ENCODE data around the gene CNOT6L.

CNOT6L gene

DNA sequence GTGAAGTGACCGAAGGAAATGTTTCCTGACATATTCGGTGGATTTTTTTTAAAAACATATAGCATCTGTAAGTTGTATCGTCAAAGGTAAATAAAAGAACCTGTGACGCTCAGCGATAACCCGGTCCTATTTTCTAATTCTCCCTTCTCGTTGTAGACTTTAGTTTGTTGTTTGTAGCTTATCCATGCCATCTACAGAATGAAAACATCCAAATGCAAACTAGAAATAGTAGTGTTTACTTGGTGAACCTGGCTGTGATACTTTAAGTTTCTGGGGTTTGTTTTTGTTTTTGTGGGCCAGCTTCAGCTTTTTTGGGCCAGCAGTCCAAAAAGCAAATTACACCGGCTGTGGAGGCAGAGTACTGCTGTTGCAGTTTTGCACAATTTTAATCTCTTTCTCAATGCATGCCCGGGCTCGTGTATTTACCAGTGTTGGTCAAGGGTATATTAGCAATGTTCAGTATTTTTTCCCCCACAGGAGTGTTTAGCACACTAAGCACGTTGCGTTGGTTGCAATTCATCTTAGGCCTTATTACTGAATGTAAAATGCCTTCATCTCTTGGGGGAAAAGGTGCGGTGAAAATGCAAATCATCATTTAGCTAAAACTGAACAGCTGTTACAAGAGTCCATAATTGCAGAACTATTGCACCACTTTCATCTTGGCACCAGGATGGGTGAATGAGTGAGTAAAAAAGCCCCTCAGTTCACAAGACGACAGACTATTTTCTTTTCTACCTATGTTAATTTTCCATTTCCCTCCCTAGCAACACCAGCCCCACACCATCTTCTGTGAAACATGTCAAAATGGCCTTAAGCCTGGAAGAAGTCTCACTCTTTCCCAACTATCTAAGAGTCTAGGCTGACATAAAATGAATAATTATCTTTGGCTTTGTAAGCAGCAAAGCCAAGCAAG, 1.7 kb upstream of the CNOT6L start:
- DNase-seq (ENCODE audit: low read depth in 2 of 2), result no peak

DNA sequence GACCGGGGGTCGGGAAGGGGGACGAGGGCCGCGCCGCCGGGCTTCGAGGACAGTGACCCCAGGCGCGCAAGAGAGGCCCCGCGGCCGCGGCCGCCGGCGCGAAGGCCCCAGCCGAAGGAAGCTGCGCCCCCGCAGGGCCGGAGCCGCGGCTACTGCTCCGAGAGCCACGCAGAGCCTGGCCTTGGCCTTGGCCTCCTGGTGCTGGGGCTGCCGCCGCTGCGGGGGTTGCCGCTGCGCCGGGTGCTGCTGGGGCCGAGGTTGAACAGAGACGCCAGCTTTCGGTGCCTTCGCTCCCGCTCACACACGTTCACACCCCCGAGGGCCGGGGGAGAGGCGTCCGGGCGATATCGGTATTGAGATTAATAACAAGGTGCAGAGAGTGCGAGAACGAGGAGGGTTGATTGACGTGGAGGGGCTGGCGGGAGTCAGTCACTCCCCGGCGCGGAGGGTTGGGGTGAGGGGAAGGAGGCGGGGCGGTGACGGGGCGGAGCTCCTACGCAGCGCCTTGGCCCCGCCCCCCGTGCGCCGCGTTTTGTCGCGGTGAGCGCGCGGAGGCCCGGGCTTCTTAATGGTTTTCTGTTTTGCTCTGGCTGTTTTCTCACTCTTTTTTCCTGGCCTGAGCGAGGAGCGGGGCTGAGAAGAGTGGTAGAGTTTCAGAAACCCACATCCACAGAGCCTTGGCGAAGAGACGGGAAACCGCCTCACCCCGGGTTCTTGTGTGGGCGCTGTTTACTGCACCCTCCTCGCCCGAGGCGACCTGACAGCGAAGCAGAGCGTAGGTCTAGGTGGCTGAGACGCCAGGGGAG, 878 bp upstream of the CNOT6L start:
- peak; percentile 52 for DNase-seq (ENCODE audit: low read depth in 2 of 2)

DNA sequence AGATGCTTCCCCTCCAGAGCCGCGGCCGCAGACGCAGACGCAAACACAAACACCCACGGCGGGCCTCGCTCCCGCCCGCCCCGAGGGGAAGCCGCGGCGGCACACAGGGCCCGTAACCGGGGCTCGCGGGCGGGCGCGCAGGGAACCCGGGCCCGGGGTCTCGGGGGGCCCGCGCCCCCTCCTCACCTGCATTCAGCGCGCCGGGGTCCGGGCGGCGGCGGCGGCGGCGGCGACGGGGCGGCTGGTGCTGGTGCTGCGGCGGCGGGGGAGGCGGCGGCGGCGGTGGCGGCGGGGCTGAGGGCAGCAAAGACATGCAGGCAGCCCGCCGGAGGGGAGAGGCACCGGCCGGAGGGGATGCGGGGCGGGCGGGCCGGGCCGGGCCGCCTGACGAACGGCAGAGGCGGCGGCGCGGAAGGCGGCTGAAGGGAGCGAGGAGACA, 255 bp upstream of the CNOT6L start:
- DNase-seq (ENCODE audit: low read depth in 2 of 2), result no peak

DNA sequence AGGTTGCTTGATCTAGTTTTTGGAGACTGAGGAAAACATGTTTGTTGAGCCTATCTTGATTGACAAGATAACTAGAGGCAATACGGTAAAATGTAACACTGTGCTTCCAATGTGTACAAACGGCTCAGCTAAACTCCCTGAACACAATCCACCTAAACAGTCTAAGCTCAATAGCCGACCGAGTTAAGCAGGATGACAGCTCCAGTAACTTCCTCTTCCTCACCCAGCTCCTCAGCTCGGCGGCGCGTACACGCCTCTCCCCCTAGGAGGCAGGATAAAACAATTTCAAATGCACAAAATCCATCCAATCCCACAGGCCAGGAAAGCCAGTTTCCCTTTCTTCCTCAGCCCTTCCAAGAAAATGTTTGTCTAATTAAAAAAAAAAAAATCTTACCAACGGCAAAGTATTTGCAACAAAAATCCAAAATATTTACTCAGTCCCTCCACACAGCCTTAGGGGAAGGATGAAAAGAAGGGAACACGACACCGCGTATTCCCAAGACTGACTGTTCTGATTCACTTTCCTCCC, 1.0 kb downstream of the CNOT6L start:
- peak; percentile 59 to 61 for DNase-seq (ENCODE audit: low read depth in 2 of 2)

DNA sequence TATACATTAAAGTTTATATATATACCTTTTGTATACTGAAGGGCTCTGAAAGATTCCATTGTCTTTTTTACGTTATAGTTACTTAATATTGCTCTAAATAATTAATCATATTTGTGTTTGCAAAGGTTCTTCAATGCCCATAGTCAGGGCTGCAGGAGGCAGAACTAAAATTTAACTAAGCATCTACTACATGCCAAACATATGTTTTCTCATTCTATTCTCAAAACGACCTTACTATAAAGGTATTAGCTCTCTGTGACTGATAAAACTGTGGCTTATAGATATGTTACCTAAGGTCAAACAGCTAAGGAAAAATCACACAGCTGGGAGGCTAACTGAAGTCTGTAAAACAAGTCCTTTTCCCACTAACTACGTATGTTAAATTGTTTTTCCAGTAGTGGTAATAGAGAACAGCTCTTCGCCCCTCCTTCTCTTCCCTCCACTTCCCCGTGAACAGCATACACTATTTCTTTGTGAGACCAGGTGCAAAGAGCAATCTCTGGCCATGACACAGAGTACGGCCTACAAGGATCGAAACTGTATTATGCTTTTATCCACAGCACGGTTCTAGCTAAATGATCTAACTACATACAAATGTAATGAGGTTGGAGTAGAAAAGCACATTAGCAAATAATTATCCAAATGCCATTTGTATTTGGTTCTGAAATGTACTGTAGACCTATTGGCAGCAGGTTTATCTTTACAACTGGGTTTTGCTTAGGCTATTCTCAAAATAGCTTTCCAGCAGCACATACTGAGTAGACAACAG, 1.7 kb downstream of the CNOT6L start:
- DNase-seq (ENCODE audit: low read depth in 2 of 2), result no peak

DNA sequence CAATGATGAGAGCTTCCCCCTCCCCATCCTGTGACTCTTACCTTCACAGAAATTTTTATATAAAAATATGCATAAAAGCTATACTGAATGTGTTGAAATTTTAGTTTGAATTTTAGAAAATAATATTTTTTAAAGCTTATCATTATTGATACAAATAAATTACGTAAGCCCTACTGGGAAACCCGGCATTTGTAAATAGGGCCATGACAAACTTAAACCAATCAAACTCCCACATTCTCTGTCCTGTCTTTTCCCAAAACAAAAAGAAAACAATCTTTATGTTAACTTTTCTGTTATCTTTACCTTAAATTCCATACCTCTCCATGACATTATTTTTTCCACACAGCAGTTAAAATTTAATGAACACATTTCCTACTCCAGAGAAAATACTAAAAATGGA, 2.6 kb downstream of the CNOT6L start:
- DNase-seq (ENCODE audit: low read depth in 2 of 2), result no peak

DNA sequence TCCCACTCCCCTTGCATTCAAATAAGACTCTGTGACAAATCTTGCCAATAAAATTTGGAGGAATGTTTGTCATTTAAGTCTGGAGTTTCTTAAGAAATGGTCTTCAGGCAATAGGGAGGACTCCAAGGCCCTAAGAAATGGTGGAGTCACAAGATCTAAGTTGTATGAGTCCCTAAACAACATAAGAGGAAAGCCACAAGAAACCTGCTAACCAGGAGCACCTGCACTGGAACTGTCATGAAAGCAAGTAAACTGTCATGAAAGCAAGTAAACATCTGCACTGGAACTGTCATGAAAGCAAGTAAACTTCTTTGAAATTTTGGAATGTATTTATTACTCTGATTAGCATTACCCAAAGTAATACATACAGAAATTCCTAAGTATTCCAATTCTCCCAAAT, 3.5 kb downstream of the CNOT6L start:
- no peak for DNase-seq (ENCODE audit: low read depth in 2 of 2)

DNA sequence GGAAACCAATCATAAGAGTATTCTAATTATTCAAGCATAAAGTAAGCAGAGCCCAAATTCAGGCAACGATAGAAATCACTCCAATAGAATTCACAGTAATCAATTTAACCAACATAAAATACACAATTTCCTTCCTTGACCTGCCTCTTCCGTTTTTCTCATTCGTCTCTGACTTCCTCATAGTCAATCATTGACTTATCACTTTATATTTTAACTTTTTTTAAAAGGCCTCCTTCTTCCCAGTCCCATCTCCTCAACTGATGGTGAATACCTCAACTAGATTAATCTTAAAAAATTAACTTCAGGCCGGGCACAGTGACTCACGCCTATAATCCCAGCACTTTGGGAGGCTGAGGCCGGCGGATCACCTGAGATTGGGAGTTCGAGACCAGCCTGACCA, 13.3 kb downstream of the CNOT6L start:
- no peak for DNase-seq (ENCODE audit: low read depth in 2 of 2)

DNA sequence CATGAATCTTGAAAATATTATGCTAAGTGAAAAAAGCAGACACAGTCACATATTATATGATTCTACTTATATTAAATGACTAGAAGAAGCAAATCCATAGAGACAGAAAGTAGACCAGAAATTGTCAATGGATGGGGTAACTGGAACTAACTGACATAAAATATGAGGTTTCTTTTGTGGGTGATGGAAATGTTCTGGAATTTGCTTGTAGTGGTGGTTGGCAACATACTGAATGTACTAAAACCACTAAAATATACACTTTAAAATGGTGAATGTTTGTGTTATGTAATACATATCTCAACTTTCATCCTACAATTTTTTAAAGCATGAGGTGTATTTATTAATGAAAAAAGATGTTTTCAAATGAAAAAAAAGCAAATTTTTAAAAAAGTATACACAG, 14.7 kb downstream of the CNOT6L start:
- peak in 1 of 2 experiments; percentile 12 for DNase-seq (ENCODE audit: low read depth in 2 of 2)

DNA sequence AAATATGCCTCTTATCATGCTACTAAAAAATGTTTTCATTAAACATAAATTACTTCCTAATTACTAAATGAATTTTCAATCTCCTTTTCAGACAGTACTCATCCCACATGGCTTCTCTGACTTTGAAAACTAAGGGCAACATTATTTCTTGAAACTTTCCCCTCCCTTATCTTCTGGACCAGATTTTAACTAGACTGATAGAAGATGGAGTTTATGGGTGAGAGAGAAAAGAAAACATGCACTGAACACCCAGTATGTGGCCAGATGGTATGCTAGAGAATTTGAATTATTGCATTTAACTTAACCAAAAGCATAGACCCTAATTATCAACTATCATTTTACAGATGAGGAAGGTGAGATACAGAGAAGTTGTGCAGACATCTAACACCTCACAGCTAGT, 16.8 kb downstream of the CNOT6L start:
- DNase-seq (ENCODE audit: low read depth in 2 of 2), result no peak

DNA sequence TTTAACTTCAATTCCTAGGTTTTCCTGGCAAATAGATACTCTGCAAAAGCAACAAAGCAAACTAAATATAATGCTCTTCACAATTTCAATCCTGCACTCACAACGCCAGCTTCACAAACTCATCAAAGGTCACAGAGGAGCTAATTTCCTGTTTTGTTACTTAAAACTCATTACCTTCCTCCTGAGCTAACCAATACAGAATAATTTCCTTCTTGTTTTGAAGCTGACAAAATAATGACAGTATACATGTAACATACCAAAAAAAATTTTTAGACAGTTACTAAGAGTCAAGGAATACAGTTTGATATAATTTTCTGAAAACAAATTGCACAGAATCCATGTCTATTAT, 17.9 kb downstream of the CNOT6L start:
- no peak for DNase-seq (ENCODE audit: low read depth in 2 of 2)

DNA sequence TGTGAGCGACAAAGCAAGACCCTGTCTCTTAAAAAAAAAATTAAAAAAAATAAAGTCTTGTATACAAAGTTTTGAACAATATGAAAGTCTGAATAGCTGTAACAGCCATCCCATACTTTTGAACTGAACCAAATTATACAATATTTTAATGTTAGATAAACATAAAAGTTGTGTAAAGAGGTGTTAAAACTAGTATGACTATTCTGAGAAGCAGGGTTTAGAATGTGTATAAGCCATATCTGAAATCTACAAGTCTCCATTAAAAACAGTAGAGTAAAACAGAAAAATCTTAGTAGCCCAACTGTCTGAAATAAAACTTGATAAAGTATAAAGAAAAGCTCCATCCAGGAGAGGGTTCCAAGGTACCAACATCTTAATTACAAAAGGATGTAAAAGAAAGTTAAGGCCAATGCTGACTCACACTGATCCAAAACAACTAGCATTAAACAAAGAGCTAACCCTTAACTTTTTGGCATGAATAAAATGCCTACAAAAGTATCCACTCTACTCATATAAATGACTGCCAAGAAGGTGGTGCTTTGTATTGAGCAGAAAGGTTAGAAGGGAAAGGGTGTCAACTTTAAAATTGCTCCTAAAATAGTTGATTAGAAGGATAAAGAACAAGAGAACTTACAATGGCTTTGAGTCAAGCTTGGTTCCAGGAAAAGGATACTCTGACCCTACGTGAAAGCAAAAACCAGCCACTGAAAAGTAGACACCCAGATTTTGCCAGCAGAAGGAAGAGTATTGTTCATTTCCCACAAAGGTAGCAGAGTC, 18.5 kb downstream of the CNOT6L start:
- no peak for DNase-seq (ENCODE audit: low read depth in 2 of 2)

DNA sequence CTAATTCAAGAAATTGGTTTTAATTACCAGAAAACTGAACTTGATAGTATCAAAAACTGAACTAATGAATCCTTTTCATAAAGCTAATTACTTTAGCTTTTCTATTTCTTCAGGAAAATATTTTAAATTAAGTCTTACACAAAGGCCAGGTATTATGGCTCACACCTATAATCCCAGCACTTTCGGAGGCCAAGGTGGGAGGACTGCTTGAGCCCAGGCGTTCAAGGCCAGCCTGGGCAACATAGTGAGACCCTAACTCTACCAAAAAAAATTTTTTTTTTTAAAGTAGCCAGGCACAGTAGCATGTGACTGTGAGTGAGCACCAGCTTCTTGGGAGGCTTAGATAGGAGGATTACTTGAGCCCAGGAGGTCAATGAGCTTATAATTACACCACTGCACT, 19.1 kb downstream of the CNOT6L start:
- DNase-seq (ENCODE audit: low read depth in 2 of 2), result no peak

DNA sequence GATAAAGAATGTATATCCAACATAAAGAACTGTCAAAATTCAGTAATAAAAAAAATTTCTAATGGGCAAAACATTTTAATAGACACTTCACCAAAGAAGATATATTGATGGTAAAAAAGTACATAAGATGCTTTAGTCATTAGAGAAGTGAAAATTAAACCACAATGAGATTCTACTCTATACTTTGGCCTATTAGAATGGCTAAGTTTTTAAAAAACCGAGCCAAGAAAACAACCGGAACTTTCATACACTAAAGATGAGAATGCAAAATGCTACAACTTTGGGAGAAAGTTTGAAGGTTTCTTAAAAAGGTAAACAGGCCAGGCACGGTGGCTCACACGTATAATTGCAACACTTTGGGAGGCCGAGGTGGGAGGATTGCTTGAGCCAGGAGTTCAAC, 20.8 kb downstream of the CNOT6L start:
- no peak for DNase-seq (ENCODE audit: low read depth in 2 of 2)

DNA sequence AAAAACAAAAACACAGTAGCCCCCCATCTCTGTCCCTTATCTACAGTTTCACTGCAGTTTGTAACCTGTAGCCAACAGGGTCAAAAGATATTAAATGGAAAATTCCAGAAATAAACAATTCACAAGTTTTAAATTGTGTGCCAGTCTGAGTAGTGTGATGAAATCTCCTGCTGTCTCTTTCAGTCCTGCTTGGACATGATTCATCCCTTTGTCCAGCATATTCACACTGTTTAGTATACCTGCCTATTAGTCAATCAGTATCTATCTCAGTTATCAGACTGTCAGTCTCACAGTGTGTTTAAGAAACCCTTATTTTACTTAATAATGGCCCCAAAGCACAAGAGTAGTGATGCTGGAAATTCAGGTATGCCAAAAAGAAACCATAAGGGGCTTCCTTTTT, 21.9 kb downstream of the CNOT6L start:
- DNase-seq (ENCODE audit: low read depth in 2 of 2), result no peak

DNA sequence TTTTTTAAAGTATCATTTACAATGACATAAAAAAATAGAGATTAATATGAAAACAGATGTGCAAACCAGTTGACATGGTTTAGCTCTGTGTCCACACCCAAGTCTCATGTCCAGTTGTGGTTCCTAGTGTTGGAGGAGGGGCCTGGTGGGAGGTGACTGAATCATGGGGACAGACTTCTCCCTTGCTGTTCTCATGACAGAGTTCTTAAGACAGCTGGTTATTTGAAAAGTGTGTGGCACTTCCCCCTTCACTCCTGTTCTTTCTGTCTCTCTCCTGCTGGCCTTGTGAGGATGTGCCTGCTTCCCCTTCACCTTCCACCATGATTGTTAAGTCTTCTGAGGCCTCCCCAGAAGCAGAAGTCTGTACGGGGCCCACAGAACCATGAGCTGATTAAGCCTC, 23.8 kb downstream of the CNOT6L start:
- DNase-seq (ENCODE audit: low read depth in 2 of 2), result no peak

DNA sequence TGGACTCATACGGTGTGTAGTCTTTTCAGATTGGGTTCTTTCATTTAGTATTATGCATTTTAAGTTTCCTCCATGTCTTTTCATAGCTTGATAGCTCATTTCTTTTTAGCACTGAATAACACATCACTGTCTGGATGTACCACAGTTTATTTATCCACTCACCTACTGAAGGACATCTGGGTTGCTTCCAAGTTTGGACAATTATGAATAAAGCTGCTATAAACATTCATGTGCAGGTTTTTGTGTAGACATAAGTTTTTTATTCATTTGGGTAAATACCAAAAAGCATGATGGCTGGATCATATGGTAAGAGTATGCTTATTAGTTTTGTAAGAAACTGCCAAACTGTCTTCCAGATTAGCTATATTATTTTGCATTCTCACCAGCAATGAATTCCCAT, 29.0 kb downstream of the CNOT6L start:
- no peak for DNase-seq (ENCODE audit: low read depth in 2 of 2)

DNA sequence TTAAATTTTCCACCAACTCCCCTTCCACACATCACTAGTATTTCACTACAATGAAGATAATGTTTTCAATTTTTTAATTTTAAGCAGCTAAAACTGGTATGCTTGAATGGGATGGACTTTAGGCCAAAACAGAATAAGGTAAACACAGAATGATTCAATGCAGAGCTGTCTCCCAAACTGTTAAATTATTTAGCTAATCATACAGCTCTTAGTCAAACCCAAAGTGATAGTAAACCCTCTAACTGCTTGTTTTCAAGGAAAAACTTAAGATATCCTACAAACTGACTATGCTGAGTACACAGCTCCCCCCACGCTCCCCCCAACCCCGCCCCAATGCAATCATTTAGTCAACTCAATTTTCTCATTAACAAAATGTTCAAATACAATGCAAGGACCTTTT, 30.2 kb downstream of the CNOT6L start:
- DNase-seq (ENCODE audit: low read depth in 2 of 2), result no peak

DNA sequence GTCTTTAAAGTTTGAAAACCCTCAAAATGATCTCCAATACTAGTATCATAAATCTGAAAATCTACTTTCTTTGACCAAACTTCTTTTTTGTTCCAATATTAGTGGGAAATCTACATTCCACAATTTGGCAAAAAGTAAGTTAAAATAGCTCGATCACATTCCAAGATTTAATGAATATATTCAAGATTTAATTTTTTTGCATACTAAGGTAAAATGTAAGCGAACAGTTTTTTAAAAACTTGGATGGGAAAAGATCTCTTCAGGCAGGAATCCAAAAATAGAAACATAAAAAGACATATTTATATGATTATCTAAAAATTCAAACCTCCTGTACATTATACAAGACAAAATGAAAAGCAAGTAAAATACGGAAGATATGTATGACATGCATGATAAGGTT, 31.2 kb downstream of the CNOT6L start:
- no peak for DNase-seq (ENCODE audit: low read depth in 2 of 2)

DNA sequence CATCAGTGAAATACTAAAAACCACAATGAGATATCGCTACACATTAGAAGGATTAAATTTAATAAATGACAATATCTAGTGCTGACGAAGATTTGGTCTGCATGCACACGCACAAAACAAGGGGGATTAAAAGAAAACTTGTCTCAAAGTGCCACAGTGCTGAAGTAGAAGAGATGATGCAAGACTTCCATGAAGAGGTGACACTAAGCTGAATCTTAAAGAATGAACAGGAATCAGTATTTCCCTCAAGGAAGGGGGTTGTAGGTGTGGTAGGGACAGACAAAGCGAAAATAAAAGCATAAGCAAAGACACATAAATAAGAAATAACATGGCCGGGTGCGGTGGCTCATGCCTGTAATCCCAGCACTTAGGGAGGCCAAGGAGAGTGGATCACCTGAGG, 33.5 kb downstream of the CNOT6L start:
- no peak for DNase-seq (ENCODE audit: low read depth in 2 of 2)

DNA sequence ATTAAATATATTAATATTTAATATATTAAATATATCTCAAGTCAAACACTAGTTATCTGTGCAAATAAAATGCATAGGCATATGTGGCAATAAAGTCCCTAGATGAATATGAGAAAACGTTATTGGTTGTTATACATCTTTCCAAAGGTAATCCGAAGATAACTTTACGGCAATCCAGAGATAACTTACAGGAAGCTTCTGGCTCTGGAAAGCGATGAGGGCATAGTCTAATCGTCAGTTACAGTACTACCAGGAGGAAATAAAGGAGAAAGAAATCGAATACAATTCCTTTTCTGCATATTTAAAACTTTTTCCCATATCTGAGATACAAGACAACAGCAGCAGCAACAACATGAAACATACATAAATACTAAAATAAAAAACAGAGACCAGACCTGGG, 35.3 kb downstream of the CNOT6L start:
- DNase-seq (ENCODE audit: low read depth in 2 of 2), result no peak
